H9 (cell line): Measurements from ENCODE around the gene MYO1D. TPM values are rescaled to one million over a fixed set of nuclear protein-coding genes. Genes with fewer than 3 reads are reported as not detected.
A peak's percentile ranks its signal among the peaks of the same experiment; 100 is the strongest.

Source experiments
- DNase-seq: peaks from one replicate; pipeline ENCODE4 v3.0.0-alpha.2; 2017
- H2AFZ ChIP-seq: one replicate; pipeline ENCODE4 v1.6.1; 2013; ENCODE audit warnings: mild to moderate bottlenecking, low read length, control low read depth, moderate library complexity
- H2AK5ac ChIP-seq: 2 replicates; pipeline ENCODE4 v1.6.1; 2013; ENCODE audit warnings: low read length, control low read depth, mixed read lengths; ENCODE audit not compliant: insufficient read length
- H2BK120ac ChIP-seq: one replicate; pipeline ENCODE4 v1.6.1; 2013; ENCODE audit warnings: low read depth, mild to moderate bottlenecking, low read length, control low read depth, inconsistent platforms; ENCODE audit not compliant: poor library complexity, severe bottlenecking
- H2BK12ac ChIP-seq: 2 replicates; pipeline ENCODE4 v1.6.1; 2013; ENCODE audit warnings: low read length, control low read depth, mixed read lengths, low read depth; ENCODE audit not compliant: insufficient read length
- H2BK15ac ChIP-seq: 2 replicates; pipeline ENCODE4 v1.6.1; 2013; ENCODE audit warnings: low read depth, low read length, control low read depth
- H2BK20ac ChIP-seq: one replicate; pipeline ENCODE4 v1.6.1; 2013; ENCODE audit warnings: low read depth, mild to moderate bottlenecking, low read length, control low read depth, inconsistent platforms; ENCODE audit not compliant: poor library complexity, severe bottlenecking
- H2BK5ac ChIP-seq: 2 replicates; pipeline ENCODE4 v1.6.1; 2013; ENCODE audit warnings: low read length, control low read depth, mixed read lengths; ENCODE audit not compliant: insufficient read length
- H3K14ac ChIP-seq: 2 replicates; pipeline ENCODE4 v1.6.1; 2013; ENCODE audit warnings: low read length, control low read depth; ENCODE audit not compliant: insufficient read depth
- H3K18ac ChIP-seq: 2 replicates; pipeline ENCODE4 v1.6.1; 2013; ENCODE audit warnings: low read depth, mild to moderate bottlenecking, mixed read lengths, low read length, control low read depth; ENCODE audit not compliant: insufficient read length
- H3K23ac ChIP-seq: 2 replicates; pipeline ENCODE4 v1.6.1; 2013; ENCODE audit warnings: low read length, control low read depth, mixed read lengths, low read depth; ENCODE audit not compliant: insufficient read length
- H3K23me2 ChIP-seq: 2 replicates; pipeline ENCODE4 v1.6.1; 2013; ENCODE audit warnings: low read depth, mild to moderate bottlenecking, mixed read lengths, low read length, control low read depth; ENCODE audit not compliant: insufficient read length, poor library complexity, severe bottlenecking
- H3K27ac ChIP-seq: 2 replicates; pipeline ENCODE4 v1.5.1; 2013; ENCODE audit warnings: low read length, control low read depth, mixed read lengths, low read depth; ENCODE audit not compliant: insufficient read length
- H3K27me3 ChIP-seq: 2 replicates; pipeline ENCODE4 v1.6.1; 2013; ENCODE audit warnings: low read length, control low read depth, inconsistent platforms; ENCODE audit not compliant: insufficient read depth
- H3K4ac ChIP-seq: 2 replicates; pipeline ENCODE4 v1.6.1; 2013; ENCODE audit warnings: low read depth, mild to moderate bottlenecking, control low read depth, inconsistent platforms, low read length, moderate library complexity
- H3K4me1 ChIP-seq: 2 replicates; pipeline ENCODE4 v1.6.1; 2013; ENCODE audit warnings: low read length, control low read depth, inconsistent platforms; ENCODE audit not compliant: insufficient read depth
- H3K4me2 ChIP-seq: 2 replicates; pipeline ENCODE4 v1.6.1; 2013; ENCODE audit warnings: low read length, control low read depth, mixed read lengths; ENCODE audit not compliant: insufficient read length, insufficient read depth
- H3K56ac ChIP-seq: 2 replicates; pipeline ENCODE4 v1.6.1; 2013; ENCODE audit warnings: low read depth, mild to moderate bottlenecking, mixed read lengths, low read length, control low read depth; ENCODE audit not compliant: insufficient read length
- H3K79me1 ChIP-seq: 2 replicates; pipeline ENCODE4 v1.6.1; 2013; ENCODE audit warnings: low read depth, mild to moderate bottlenecking, moderate library complexity, low read length, control low read depth, inconsistent platforms; ENCODE audit not compliant: insufficient read depth, poor library complexity, severe bottlenecking
- H3K79me2 ChIP-seq: 2 replicates; pipeline ENCODE4 v1.6.1; 2013; ENCODE audit warnings: low read length, control low read depth, inconsistent platforms; ENCODE audit not compliant: insufficient read depth
- H3K9ac ChIP-seq: 2 replicates; pipeline ENCODE4 v1.6.1; 2013; ENCODE audit warnings: low read length, control low read depth, mixed read lengths; ENCODE audit not compliant: insufficient read length; ENCODE audit errors: extremely low read depth
- H3K9me3 ChIP-seq: one replicate; pipeline ENCODE4 v1.6.1; 2013; ENCODE audit warnings: low read depth, low read length, inconsistent platforms; ENCODE audit not compliant: control insufficient read depth
- H3T11ph ChIP-seq: one replicate; pipeline ENCODE4 v1.6.1; 2013; ENCODE audit warnings: mild to moderate bottlenecking, low read length, control low read depth, inconsistent platforms
- H4K20me1 ChIP-seq: one replicate; pipeline ENCODE4 v1.6.1; 2013; ENCODE audit not compliant: control insufficient read depth, insufficient read length, insufficient read depth
- H4K5ac ChIP-seq: 2 replicates; pipeline ENCODE4 v1.6.1; 2013; ENCODE audit warnings: low read depth, mild to moderate bottlenecking, mixed read lengths, low read length, control low read depth; ENCODE audit not compliant: insufficient read length
- H4K8ac ChIP-seq: replicated peaks from 2 replicates; pipeline ENCODE4 v1.6.1; 2013; ENCODE audit warnings: low read length, control low read depth, mixed read lengths, low read depth; ENCODE audit not compliant: insufficient read length
- H4K91ac ChIP-seq: 2 replicates; pipeline ENCODE4 v1.6.1; 2013; ENCODE audit warnings: low read depth, mild to moderate bottlenecking, moderate library complexity, mixed read lengths, low read length, control low read depth; ENCODE audit not compliant: insufficient read length
- H3K27ac Mint-ChIP-seq, 3 experiments: 2 replicates in 2 of 3; 3 replicates in 1 of 3; pipeline ENCODE4 v1.8.0; 2020 to 2021; ENCODE audit warnings: mixed read lengths in 3 of 3, mild to moderate bottlenecking in 1 of 3, moderate library complexity in 1 of 3
- H3K27me3 Mint-ChIP-seq: 2 replicates; pipeline ENCODE4 v1.8.0; 2021; ENCODE audit warnings: low read depth, mild to moderate bottlenecking, moderate library complexity, mixed read lengths
- H3K36me3 Mint-ChIP-seq, 3 experiments: 2 replicates in 2 of 3; 3 replicates in 1 of 3; pipeline ENCODE4 v1.8.0; 2020 to 2021; ENCODE audit warnings: low read depth in 3 of 3, mixed read lengths in 3 of 3; ENCODE audit not compliant: insufficient read depth in 1 of 3
- H3K4me1 Mint-ChIP-seq, 2 experiments: 2 replicates each; pipeline ENCODE4 v1.8.0; 2020; ENCODE audit warnings: mixed read lengths in 2 of 2
- H3K4me3 Mint-ChIP-seq, 2 experiments: 2 replicates in 1 of 2; 3 replicates in 1 of 2; pipeline ENCODE4 v1.8.0; 2020 to 2021; ENCODE audit warnings: mild to moderate bottlenecking in 2 of 2, mixed read lengths in 2 of 2, moderate library complexity in 1 of 2
- H3K9me3 Mint-ChIP-seq, 2 experiments: 2 replicates in 1 of 2; 3 replicates in 1 of 2; pipeline ENCODE4 v1.8.0; 2020; ENCODE audit warnings: mild to moderate bottlenecking in 2 of 2, mixed read lengths in 2 of 2, moderate library complexity in 1 of 2
- WGBS: extraction: QIAGEN DNeasy Blood & Tissue Kit; methylation state at CpG from one replicate; pipeline ENCODE4 v1.1.7; 2013; ENCODE audit warnings: missing lambda C conversion rate, low lambda C conversion rate, mixed read lengths; ENCODE audit not compliant: insufficient read length; ENCODE audit errors: extremely low coverage; 5-methylcytosine and 5-hydroxymethylcytosine counted together
- total RNA-seq: library from RNA; stranded (reverse); gene quantifications from 2 replicates; pipeline ENCODE4 v1.2.1, GENCODE V29; 2021
- TF ChIP-seq, protein P1 (sequence below): fragments of 200-600 bp; sonication (generic); conservative IDR thresholded peaks from 3 replicates; pipeline ENCODE4 v1.8.0; 2021; ENCODE audit warnings: antibody characterized with exemption, mild to moderate bottlenecking

The MYO1D gene
- total RNA-seq, 1 experiment from 2014 or later = 19.0 TPM

DNA sequence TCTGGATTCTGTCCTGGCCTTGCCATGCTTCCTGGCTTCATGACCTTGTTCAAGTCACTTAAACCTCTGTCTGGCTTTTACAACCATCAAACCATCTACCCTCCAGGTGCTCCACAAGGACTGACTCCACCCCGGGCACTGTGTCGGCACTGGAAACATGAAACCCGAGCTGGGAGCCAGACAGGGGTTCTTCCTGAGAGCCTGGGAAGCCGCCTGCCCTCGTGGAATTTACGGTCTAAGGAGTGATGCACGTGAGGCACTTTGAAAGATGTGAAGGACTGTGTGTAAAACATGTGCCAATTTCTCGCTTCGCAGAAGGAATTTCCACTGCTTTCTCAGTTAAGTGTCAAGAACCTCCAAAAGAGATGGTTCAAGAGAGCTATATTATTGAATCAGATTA lies 378.5 kb downstream of the MYO1D start:
- no peaks in the 10 kb centered on the region for H3K4me1 ChIP-seq
- no peak overlapping the region for H3K4ac ChIP-seq
- H3K23me2 ChIP-seq = no peaks in the 10 kb centered on the region
- no peak overlapping the region for H3K27ac ChIP-seq
- Mint-ChIP-seq H3K9me3 (no peaks in the 10 kb centered on the region), H3K4me3 (no peak overlapping the region), H3K4me1 (peaks cover 14% of the 10 kb centered on the region in 2 experiments), H3K27me3 (no peaks in the 10 kb centered on the region), H3K36me3 (peaks cover 0 to 5% (median 3%) of the 10 kb centered on the region in 3 experiments; a peak in 4 of 7 replicates), H3K27ac (no peak overlapping the region; a peak in 2 of 7 replicates)
- no peak overlapping the region for H3K14ac ChIP-seq
- H4K5ac ChIP-seq = no peak overlapping the region
- no peak overlapping the region for H2AFZ ChIP-seq
- no peak overlapping the region for H3K9ac ChIP-seq
- no peaks in the 10 kb centered on the region for H3K79me1 ChIP-seq
- no peak overlapping the region for H3T11ph ChIP-seq
- no peak overlapping the region for H2BK5ac ChIP-seq
- no peak overlapping the region for H4K8ac ChIP-seq
- no peak overlapping the region for H2BK15ac ChIP-seq
- no peak overlapping the region for H2AK5ac ChIP-seq
- no peak overlapping the region for H4K91ac ChIP-seq
- no peak overlapping the region for H3K56ac ChIP-seq
- H3K9me3 ChIP-seq = no peaks in the 10 kb centered on the region
- H2BK12ac ChIP-seq = no peak overlapping the region
- no CpG with 5 or more reads among the region's 9 CpGs for WGBS
- H2BK20ac ChIP-seq = no peak overlapping the region
- H3K27me3 ChIP-seq = no peaks in the 10 kb centered on the region
- peak; percentile 73 for DNase-seq
- no peak overlapping the region for H3K4me2 ChIP-seq
- no peaks in the 10 kb centered on the region for H4K20me1 ChIP-seq
- no peak overlapping the region for H3K23ac ChIP-seq
- H3K18ac ChIP-seq = no peak overlapping the region
- H2BK120ac ChIP-seq = no peak overlapping the region
- H3K79me2 ChIP-seq = no peaks in the 10 kb centered on the region
- TF ChIP-seq, protein P1, sequence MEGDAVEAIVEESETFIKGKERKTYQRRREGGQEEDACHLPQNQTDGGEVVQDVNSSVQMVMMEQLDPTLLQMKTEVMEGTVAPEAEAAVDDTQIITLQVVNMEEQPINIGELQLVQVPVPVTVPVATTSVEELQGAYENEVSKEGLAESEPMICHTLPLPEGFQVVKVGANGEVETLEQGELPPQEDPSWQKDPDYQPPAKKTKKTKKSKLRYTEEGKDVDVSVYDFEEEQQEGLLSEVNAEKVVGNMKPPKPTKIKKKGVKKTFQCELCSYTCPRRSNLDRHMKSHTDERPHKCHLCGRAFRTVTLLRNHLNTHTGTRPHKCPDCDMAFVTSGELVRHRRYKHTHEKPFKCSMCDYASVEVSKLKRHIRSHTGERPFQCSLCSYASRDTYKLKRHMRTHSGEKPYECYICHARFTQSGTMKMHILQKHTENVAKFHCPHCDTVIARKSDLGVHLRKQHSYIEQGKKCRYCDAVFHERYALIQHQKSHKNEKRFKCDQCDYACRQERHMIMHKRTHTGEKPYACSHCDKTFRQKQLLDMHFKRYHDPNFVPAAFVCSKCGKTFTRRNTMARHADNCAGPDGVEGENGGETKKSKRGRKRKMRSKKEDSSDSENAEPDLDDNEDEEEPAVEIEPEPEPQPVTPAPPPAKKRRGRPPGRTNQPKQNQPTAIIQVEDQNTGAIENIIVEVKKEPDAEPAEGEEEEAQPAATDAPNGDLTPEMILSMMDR = no peak
